NOMO-1 treated with dmso at 0.1 percent for 144 hours (cell line): Measurements from ENCODE around the gene EYS.

ENCODE experiments used
- DNase-seq: peaks from one replicate; lab custom pipeline; 2025; ENCODE audit not compliant: unreplicated experiment; lab: John Stamatoyannopoulos, UW

Gene EYS

GRCh38 chr6:64861039-64861651, 845.9 kb downstream of the EYS start:
- no peak for DNase-seq

GRCh38 chr6:64860203-64860602, 846.8 kb downstream of the EYS start:
- DNase-seq: no peak

- DNase-seq: no peak
Observed at GRCh38 chr6:64850121-64850520, 856.9 kb downstream of the EYS start.

- no peak for DNase-seq
Observed at GRCh38 chr6:64848467-64848866, 858.6 kb downstream of the EYS start.

GRCh38 chr6:64847396-64847795, 859.6 kb downstream of the EYS start:
- no peak for DNase-seq

GRCh38 chr6:64838726-64839125, 868.3 kb downstream of the EYS start:
- no peak for DNase-seq

GRCh38 chr6:64831680-64832079, 875.3 kb downstream of the EYS start:
- DNase-seq: no peak

GRCh38 chr6:64817525-64817924, 889.5 kb downstream of the EYS start:
- DNase-seq: no peak

- no peak for DNase-seq
Observed at GRCh38 chr6:64815718-64816117, 891.3 kb downstream of the EYS start.

GRCh38 chr6:64812138-64812537, 894.9 kb downstream of the EYS start:
- DNase-seq: no peak

- no peak for DNase-seq
Observed at GRCh38 chr6:64811119-64811518, 895.9 kb downstream of the EYS start.

- no peak for DNase-seq
Observed at GRCh38 chr6:64807785-64808184, 899.2 kb downstream of the EYS start.

- no peak for DNase-seq
Observed at GRCh38 chr6:64803470-64804166, 903.4 kb downstream of the EYS start.

GRCh38 chr6:64792534-64792933, 914.5 kb downstream of the EYS start:
- no peak for DNase-seq

GRCh38 chr6:64789476-64789875, 917.5 kb downstream of the EYS start:
- no peak for DNase-seq

- no peak for DNase-seq
Observed at GRCh38 chr6:64786736-64787135, 920.3 kb downstream of the EYS start.

GRCh38 chr6:64782877-64783276, 924.1 kb downstream of the EYS start:
- DNase-seq: no peak

- no peak for DNase-seq
Observed at GRCh38 chr6:64777941-64778785, 928.9 kb downstream of the EYS start.

GRCh38 chr6:64776359-64776758, 930.7 kb downstream of the EYS start:
- DNase-seq: no peak

GRCh38 chr6:64774881-64775280, 932.1 kb downstream of the EYS start:
- DNase-seq: no peak

- DNase-seq: no peak
Observed at GRCh38 chr6:64750910-64751309, 956.1 kb downstream of the EYS start.

- DNase-seq: no peak
Observed at GRCh38 chr6:64737418-64737817, 969.6 kb downstream of the EYS start.
